ENCODE measurements around the gene SLCO2B1.

DNA sequence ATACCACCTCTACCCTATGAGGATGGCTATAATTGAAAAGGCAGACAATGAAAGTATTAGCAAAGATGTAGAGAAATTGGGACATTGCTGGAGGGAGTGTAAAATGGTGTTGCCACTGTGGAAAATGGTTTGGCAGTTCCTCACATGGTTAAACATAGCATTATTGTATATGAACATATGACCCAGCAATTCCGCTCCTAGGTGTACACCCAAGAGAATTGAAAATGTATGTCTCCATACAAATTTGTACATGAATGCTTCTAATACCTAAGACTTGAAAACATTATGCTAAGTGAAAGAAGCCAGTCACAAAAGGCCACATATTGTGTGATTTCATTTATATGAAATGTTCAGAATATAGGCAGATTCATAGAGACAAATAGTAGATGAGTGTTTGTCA lies 10.0 kb downstream of the SLCO2B1 start:
- TF ChIP-seq, protein P1, sequence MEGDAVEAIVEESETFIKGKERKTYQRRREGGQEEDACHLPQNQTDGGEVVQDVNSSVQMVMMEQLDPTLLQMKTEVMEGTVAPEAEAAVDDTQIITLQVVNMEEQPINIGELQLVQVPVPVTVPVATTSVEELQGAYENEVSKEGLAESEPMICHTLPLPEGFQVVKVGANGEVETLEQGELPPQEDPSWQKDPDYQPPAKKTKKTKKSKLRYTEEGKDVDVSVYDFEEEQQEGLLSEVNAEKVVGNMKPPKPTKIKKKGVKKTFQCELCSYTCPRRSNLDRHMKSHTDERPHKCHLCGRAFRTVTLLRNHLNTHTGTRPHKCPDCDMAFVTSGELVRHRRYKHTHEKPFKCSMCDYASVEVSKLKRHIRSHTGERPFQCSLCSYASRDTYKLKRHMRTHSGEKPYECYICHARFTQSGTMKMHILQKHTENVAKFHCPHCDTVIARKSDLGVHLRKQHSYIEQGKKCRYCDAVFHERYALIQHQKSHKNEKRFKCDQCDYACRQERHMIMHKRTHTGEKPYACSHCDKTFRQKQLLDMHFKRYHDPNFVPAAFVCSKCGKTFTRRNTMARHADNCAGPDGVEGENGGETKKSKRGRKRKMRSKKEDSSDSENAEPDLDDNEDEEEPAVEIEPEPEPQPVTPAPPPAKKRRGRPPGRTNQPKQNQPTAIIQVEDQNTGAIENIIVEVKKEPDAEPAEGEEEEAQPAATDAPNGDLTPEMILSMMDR (IDR thresholded peaks at IDR 0.05), result no peak
- no peak for TF ChIP-seq POLR2A (IDR thresholded peaks at IDR 0.05)
